GM21390 (cell line): ENCODE measurements around the gene PAAF1.

Experiments
- ATAC-seq: cut with Tn5 transposase; IDR thresholded peaks from one replicate; pipeline ENCODE4 v1.9.1; 2021; ENCODE audit not compliant: unreplicated experiment

PAAF1 gene

DNA sequence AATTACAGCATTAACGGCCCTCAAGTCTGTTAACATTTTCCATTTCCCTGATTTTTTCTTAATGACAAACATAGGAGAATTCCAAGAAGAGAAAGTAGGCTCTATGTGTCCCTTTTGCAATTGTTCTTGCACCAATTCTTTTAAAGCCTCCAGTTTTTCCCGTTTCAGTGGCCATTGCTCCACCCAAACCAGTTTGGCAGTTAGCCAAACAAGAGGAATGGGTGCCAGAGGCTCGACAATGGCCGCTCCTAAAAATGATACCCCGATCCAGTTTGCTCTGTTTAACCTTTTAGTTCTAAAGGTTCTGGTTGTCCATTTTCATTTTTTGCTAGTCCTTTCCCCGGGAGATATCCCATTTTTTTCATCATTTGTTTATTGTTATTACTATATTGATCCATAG lies 67.3 kb downstream of the PAAF1 start:
- no peak for ATAC-seq

DNA sequence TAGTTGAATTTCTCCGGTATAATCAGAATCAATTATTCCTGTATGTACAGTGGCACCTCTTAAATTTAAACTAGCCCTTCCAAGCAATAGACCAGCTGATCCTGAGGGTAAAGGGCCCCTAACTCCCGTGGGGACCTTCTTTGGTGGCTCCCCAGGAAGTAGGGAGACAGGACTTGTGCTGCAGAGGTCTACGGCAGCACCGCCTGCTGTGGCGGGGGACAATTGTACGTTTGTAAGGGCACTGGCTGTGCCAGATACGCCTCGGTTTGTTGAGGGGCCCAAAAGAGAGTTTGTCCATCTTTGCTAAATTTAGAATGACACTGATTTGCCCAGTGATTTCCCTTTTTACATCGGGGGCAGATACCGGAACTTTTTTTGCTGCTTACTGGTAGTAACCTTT lies 68.1 kb downstream of the PAAF1 start:
- no peak for ATAC-seq

DNA sequence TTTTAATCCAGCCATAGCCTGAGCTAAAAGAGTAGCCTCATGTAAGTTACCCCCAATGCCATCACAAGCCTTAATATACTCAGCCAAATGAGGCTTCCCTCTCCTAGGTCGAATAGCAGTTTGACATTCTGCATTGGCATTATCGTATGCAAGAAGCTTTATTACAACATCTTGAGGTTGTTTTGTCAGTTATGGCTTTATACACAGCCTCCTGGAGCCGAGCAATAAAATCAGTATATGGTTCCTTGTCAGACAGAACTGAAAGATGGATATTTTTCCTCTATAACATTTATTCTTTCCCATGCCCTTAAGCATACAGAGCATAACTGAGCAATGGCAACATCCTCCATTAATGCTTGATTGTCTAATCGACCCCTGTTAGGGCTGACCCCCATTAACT lies 68.6 kb downstream of the PAAF1 start:
- no peak for ATAC-seq

DNA sequence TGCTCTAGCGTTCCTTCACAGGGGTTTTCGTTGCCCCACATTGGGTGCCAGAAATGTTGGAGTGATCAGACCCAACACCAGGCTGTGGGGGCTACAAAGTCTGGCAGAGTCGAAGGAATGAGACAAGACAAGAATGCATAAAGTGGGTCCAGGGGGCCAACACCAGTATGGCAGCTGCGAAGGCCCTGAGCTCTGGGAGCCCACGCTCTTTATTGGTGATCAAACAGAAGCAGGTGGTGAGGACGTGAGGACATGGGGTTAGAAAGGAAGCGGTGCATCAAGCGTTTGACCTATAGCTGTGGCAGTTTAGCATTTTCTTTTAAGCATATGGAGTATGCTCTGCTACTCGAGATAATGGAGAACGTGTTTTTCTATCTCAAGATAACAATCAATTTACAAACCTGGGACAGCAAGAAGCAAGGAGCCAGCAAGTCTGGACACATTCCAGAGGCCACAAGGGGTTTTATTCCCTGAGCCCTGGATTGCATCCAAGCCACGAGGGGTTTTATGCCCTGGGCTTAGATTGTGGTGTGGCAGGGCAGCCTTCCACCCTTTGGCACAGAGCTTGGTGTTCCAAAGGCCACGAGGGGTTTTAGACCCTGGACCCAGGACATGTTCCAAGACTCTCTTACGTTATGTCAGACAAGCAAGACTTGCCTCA lies 70.1 kb downstream of the PAAF1 start:
- no peak for ATAC-seq

DNA sequence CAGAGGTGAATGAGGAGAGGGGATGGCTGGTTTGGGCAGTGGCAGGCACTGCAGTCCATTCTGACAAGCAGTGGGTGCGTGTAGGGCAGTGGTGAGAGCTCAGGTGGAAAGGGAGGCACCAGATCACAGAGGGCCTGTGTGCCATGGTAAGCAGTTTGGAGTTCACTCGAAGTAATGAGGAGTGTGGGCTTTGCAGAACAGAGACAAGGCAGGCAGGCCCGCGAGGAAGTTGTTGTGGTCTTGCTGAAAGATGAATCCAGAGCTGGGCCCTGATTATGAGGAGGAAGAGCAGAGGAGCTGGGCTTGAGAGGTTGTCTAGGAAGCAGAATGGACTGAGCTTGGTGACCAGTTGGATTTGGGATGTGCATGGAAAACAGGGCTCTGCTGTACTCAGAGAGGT lies 72.4 kb downstream of the PAAF1 start:
- ATAC-seq, result no peak

DNA sequence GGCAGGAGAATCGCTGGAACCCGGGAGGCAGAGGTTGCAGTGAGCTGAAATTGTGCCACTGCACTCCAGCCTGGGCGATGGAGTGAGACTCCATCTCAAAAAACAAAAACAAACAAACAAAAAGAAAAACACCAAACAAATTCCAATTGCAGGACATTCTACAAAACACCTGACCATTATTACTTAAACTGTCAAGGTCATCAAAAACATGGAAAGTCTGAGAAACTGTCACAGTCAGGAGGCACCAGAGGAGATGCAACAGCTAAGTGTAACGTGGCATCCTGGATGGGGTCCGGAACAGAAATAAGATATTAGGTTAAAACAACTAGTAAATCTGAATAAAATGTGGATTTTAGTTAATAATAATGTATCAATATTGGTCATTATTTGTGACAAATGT lies 73.1 kb downstream of the PAAF1 start:
- ATAC-seq, result no peak

DNA sequence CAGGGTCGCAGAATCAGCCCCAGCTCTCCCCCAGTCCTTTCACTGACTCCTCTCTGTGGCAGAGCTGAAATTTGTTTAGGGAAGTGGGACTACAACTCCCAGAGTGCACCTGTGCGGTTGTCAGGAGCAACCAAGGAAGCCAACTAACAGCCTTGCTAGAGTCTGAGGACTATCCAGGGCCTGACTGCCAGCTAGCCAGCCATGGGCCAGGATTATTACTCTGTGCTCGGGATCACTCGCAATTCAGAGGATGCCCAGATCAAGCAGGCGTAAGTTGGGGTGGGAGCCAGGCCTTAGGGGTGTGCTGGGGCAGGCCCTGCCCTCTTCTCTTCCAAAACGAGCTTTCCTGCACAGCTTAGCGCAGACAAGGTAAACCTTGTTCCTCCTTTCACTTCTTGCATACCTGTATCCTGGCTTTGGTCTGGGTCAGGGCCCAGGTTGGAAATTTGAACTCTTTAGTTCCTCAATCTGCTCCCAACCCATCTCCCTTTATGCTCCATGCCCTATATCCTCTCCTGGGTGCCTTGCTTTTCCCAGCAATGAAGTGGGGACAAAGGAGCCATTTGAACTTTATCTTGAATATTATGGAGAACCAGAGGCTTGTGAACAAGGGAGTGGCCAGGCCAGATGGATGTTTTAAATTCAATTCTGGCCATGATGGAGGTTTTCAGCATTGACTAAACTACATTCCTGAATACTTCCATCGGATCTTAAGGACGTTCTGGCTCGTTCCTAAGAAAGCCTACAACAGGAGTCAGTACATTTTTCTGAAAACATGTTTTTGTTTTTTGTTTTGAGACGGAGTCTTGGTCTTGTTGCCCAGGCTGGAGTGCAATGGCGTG lies 74.3 kb downstream of the PAAF1 start, which contains the start of gene DNAJB13:
Gene DNAJB13, plus strand, starts transcription at position 158 of the 842 bp plus-strand sequence. Its CDS starts 44 bp downstream, at position 202.
- peak; percentile 88 for ATAC-seq

DNA sequence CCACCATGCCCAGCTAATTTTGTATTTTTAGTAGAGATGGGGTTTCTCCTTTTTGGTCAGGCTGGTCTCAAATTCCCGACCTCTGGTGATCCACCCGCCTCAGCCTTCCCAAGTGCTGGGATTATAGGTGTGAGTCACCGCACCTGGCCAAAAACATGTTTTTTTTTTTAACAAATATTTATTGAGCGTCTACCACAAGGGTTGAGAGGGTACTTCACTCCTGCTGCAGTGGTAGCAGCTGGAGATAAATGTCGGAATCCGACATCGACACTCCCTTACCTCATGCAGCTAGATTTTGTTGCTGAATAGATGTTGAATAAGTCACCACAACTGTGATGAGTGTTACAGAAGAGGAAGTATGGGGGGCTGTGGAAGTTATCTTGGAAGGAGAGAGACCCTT lies 75.0 kb downstream of the PAAF1 start:
- ATAC-seq, result no peak

DNA sequence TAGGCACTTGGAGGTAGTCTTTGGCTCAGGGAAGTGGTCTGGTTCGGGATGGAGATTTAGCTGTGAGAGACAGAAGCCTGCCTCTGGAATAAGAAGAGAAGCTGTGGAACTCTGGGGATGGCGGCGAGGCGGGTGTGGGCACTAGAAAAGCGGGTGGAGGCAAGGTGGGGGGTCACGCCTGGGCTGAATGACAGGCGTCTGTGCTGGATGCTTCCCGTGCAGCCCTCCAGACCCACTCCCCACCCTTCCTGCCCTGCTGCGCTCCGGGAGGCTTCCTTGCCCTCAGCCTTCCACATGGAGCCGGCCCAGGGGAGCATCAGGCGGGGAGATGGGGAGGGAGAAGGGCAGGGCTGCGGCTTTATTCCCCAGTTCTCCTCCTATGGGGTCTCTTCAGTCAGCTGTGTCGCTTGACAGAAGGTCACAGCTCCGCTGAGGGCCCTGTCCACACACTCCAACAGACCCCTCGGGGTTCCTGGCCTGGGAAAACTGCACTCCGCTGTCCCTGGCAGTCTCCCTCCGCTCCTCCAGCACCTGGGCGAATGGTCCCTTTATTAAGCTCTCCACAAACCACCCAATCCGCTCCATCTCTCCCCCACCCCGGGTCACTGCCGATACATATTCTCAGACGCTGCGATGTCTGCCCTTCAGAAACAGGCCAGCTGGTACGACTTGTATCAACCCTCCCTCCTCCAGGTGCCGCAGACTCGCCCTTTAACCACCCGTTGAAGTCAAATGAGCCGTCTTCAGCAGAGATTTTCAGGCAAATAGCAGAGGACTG lies 80.3 kb downstream of the PAAF1 start:
- ATAC-seq, result no peak

DNA sequence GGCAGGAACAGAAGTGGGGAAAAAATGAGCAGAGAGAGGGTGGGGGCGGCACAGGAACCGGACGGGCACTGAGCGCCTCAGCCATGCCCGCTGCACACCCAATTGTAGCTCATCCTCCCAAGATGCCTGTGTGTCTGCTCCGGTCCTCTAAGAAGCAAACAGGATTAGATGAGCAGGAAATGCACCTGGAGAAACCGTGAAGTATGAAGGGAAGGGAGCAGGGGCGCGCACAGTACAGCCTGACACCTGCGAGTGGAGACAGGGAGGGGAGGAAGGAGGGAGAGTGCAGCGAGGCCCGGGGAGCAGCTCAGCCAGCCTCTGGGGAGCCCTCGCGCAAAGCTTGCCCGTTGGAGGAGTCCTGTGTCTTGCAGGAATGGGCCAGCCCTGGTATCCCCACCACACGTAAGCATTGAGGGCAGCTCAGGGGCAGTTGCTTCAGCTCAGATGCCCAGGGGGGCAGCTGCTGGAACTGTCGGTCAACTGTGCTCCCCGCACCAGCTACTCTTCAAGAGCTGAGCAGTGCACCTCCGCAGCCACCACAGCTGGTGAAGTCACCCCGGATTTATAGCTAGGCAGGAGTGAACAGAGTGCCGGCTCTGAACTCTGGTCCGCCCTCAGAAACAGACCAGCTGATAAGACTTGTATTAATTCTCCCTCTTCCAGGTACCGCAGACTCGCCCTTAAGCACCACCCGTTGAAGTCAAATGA lies 81.0 kb downstream of the PAAF1 start:
- no peak for ATAC-seq

DNA sequence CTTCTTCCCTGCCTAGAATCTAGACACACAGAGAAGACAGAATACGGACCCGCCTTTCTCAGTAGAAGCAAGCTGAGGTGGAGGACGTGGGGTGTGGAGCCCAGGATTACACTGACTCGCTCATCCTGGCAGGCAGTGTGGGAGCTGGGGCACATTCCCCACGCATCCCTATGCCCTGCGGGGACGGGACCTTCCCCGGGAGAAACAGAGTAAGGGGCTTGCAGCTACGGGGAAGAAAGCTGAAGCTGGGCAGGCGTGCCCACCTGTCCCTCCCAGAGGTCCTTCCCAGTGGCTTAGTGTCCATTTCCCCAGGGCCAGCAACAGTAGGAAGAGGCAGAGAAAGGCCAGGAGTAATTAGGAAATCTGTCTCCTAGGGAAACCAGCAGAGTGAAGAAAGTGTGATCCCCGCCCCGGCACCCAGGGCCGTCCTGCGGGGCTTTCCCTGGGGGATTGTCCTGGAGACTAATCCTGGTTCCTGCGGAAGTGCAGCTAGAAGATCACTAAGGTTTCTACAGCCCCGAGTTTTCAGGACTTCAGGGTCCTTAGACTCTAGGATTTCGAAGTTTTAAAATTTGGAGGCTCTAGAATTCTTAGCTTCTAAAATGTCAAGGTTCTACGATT lies 81.8 kb downstream of the PAAF1 start:
- no peak for ATAC-seq

DNA sequence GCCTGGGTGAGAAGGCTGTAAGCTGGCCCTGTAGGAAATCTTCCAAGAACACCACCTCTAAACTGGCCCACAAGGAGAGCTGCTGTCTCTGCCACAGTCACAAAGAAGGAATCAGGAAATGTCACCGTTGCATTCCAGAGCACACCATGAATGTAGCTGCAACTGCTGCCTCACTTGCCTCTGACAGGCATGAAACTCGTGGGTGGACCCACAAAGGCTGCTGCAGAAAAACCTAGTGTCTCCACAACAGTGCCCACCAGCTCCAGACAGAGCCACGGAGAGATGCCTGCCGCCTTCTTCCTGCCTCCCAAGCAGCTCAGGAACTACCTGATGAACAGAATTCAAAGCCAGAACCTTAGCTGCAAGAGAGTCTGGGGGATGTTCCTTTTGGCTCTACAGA lies 84.5 kb downstream of the PAAF1 start:
- ATAC-seq, result no peak

DNA sequence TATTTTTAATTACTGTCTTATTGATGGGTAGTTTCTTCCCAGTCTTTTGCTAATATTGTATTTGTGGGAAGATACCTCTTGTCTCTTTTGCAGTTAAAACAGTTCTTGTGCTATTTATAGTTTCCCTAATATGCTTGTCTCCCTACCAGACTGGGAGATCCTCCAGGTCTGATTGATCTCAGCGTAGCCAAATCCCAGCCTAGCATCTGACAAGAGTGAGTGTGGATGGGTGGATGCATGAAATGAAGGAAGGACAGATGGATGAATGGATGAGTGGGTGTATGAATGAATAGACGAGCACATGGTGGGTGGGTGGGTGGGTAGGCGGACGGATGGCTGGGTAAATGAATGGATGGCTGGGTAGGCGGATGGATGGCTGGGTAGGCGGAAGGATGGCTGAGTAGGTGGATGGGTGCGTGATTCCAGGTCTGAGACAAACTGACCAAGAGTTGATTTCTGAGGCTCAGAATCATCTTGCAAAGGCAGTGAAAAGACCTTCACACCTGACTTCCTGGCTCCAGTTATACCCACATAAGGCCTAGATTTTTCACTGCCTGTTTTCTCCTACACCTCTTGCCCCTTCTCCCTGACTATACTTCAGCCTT lies 85.4 kb downstream of the PAAF1 start:
- no peak for ATAC-seq

DNA sequence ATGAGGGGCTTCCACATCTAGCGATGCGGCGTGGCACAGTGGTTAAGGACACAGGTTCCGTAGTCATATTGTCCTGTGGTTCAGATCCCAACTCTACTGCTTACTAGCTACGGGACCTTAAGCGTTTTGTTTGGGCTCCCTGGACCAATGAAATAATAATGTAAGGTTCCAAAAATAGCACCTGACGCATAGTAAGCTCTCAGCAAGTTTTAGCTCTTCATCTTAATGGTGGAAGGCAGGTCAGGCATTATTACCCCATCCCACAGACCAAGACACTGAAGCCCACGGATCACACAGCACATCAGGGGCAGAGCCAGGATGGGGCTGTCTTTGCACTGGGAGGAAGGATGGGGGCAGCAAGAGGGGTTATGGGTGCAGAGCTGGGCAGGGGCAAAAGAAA lies 87.1 kb downstream of the PAAF1 start:
- ATAC-seq, result no peak

DNA sequence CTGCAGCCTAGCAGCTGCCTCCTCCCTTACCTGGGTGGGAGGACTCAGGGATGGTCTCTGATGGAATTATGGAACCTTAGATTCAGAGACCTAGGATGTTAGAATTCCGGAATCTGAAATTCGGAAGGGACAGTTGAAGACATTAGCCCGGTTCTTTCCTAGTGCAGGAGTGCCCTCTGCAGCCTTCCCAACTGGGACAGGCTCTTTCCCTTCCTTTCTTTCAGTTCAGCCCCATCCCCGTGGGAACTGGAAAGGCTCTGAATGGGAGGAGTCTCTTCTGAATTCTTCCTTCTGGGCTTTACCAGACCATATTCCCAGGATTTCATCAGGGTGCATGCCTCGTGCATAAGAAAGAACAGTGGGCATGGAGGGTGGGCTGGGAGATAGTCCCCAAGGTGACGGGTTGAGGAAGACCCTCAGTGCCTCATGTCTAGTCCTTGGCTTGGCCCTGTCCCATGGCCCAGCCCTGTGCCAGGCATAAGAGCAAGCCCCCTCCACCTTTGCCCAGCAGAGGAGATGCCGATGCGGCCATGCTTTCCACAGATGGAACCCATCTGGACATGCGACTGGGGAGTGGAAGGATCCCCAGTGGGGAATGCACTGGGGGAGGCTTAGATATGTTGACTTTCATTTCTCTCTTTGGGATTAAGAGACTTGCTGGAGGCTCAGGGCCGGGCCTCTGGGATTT lies 88.4 kb downstream of the PAAF1 start:
- no peak for ATAC-seq

DNA sequence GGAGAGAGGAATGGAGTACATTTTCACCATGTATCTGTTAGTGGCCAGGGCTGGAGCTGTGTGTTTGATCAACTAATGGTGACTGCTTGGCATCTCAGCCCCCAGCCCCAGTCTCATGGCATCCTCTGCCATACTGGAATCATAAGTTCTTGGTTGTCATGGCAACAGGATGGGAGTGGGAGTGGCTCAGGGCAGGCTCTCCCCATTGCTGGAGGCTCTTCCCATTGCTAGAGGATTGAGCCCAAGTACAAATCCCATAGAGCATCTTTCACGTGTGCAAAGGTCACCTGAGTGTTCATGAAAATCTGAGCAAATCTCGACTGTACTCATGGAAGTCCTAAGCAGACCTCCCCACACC lies 88.9 kb downstream of the PAAF1 start:
- ATAC-seq, result no peak

DNA sequence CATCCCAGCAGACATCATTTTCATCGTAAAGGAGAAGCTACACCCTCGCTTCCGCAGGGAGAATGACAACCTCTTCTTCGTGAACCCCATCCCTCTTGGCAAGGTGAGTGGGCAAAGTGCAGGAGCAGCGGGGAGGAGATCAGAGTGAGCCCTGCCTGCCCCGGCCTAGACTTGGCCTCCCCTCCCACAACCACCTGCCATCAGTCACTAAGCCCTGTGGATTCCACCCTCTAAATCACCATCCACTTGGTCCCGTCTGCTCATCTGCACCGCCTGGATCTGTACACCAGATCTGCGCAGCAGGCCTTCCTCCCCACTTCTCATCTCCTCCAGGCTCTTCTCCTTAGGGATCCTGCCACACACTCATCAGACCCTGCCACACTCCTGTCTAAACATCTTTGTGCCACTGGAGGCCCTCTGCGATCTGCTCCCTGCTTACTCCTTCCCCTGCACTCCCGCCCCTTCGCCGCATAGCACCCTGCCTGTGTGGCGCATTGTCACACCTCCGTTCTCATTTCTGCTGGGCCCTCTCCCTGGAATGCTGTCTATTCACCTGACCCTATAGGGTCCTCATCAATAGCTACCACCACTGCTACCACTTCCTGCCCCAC lies 91.7 kb downstream of the PAAF1 start:
- ATAC-seq, result no peak

DNA sequence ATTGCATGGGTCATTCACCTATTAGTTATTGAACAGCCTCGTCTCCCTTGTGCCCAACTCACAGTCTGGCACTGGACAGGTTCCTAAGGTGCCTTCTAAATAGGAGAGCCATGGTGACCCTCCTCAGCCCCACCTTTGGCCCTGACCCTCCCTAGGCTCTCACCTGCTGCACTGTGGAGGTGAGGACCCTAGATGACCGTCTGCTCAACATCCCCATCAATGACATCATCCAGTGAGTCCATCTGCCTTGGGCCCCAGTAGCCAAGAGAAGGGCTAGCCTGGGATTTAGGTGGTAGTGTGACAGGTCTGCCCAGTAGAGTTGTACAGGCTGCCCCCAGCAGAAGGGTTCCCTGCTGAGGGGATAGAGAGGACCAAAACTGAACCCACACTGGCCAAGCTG lies 92.3 kb downstream of the PAAF1 start:
- ATAC-seq, result no peak
